Activated B cell treated with CpG ODN at 0.5 μM for 24 hours (primary cell): ENCODE measurements around the gene KRTAP27-1. TPM values are rescaled to one million over a fixed set of nuclear protein-coding genes. Genes with fewer than 3 reads are reported as not detected.

Experiments
- ATAC-seq: fragments of 200-7000 bp; cut with Tn5 transposase; one replicate; pipeline ENCODE4 v1.10.0; 2021; ENCODE audit warnings: low read depth, mild to moderate bottlenecking, moderate library complexity
- CTCF ChIA-PET: fragments of 350-600 bp; sonication (Branson Sonifier 250); formaldehyde crosslinking; loops from one replicate; lab custom pipeline; 2021; ENCODE audit warnings: antibody characterized with exemption; lab: Charles Lee
- POLR2A ChIA-PET: fragments of 350-600 bp; sonication (Branson Sonifier 250); formaldehyde crosslinking; loops from one replicate; lab custom pipeline; 2021; ENCODE audit warnings: antibody characterized with exemption; lab: Charles Lee
- DNase-seq: peaks from one replicate; pipeline ENCODE4 v3.0.0; 2022
- H3K27ac Mint-ChIP-seq: one replicate; pipeline ENCODE4 v1.8.0; 2020; ENCODE audit warnings: mixed read lengths
- H3K27me3 Mint-ChIP-seq: one replicate; pipeline ENCODE4 v1.8.0; 2021; ENCODE audit warnings: mixed read lengths
- H3K36me3 Mint-ChIP-seq: one replicate; pipeline ENCODE4 v1.8.0; 2021; ENCODE audit warnings: low read depth, mixed read lengths
- H3K4me1 Mint-ChIP-seq: one replicate; pipeline ENCODE4 v1.8.0; 2021; ENCODE audit warnings: mixed read lengths
- H3K4me3 Mint-ChIP-seq: one replicate; pipeline ENCODE4 v1.8.0; 2020; ENCODE audit warnings: mild to moderate bottlenecking, mixed read lengths
- H3K9me3 Mint-ChIP-seq: one replicate; pipeline ENCODE4 v1.8.0; 2020; ENCODE audit warnings: mixed read lengths
- CTCF ChIP-seq: fragments of 200-600 bp; IDR thresholded peaks from one replicate; pipeline ENCODE4 v1.8.0; 2022; ENCODE audit warnings: antibody characterized with exemption, mild to moderate bottlenecking
- intact Hi-C: fragments of 100-400 bp; cut with micrococcal nuclease; formaldehyde crosslinking; loops from one replicate; pipeline ENCODE4 v1.15.1; 2024
- total RNA-seq: library from RNA; stranded (reverse); gene quantifications from 2 replicates; pipeline ENCODE4 v1.2.3, GENCODE V29; 2022

The KRTAP27-1 gene
- total RNA-seq, 1 donor from 2014 or later = not detected

GRCh38 chr21:30351534-30351933 lies 14.0 kb upstream of the KRTAP27-1 start:
- Mint-ChIP-seq H3K4me1 (no peaks in the 10 kb centered on the region), H3K4me3 (no peak overlapping the region), H3K27ac (no peak overlapping the region), H3K27me3 (no peaks in the 10 kb centered on the region), H3K9me3 (peaks cover 6% of the 10 kb centered on the region), H3K36me3 (no peaks in the 10 kb centered on the region)
- no peak for ATAC-seq
- TF ChIP-seq CTCF = no peak
- CTCF ChIA-PET = no interaction called here
- POLR2A ChIA-PET = no interaction called here
- intact Hi-C loops = no loop called here
- DNase-seq = no peak

GRCh38 chr21:30349572-30349971 lies 12.1 kb upstream of the KRTAP27-1 start:
- H3K4me3 Mint-ChIP-seq = no peak overlapping the region
- ChIA-PET CTCF (no interaction called here), POLR2A (no interaction called here)
- DNase-seq (no peak), ATAC-seq (no peak)
- no peaks in the 10 kb centered on the region for H3K27me3 Mint-ChIP-seq
- no peak overlapping the region for H3K27ac Mint-ChIP-seq
- no peak for TF ChIP-seq CTCF
- H3K9me3 Mint-ChIP-seq = peaks cover 6% of the 10 kb centered on the region
- intact Hi-C loops = no loop called here
- no peaks in the 10 kb centered on the region for H3K4me1 Mint-ChIP-seq
- H3K36me3 Mint-ChIP-seq = no peaks in the 10 kb centered on the region

GRCh38 chr21:30348506-30348905 lies 11.0 kb upstream of the KRTAP27-1 start, which contains the start of gene KRTAP23-1:
Gene KRTAP23-1 (minus strand): TSS chr21:30348606. CDS start chr21:30348606, 0 bp downstream.
- peaks cover 6% of the 10 kb centered on the region for H3K9me3 Mint-ChIP-seq
- H3K36me3 Mint-ChIP-seq = no peaks in the 10 kb centered on the region
- H3K4me3 Mint-ChIP-seq = no peak within 1 kb of the TSS
- no peak within 1 kb of the TSS for H3K27ac Mint-ChIP-seq
- H3K4me1 Mint-ChIP-seq = no peaks in the 10 kb centered on the region
- TF ChIP-seq CTCF = no peak
- ChIA-PET POLR2A (no interaction called here), CTCF (no interaction called here)
- ATAC-seq = no peak
- H3K27me3 Mint-ChIP-seq = no peaks in the 10 kb centered on the region
- DNase-seq = no peak
- intact Hi-C loops = no loop called here

GRCh38 chr21:30345014-30345413 lies 7.5 kb upstream of the KRTAP27-1 start:
- H3K27me3 Mint-ChIP-seq = no peaks in the 10 kb centered on the region
- H3K27ac Mint-ChIP-seq = no peak overlapping the region
- DNase-seq (no peak), ATAC-seq (no peak)
- no peak overlapping the region for H3K4me3 Mint-ChIP-seq
- ChIA-PET POLR2A (no interaction called here), CTCF (no interaction called here)
- peaks cover 1% of the 10 kb centered on the region for H3K9me3 Mint-ChIP-seq
- no peak for TF ChIP-seq CTCF
- H3K36me3 Mint-ChIP-seq = no peaks in the 10 kb centered on the region
- intact Hi-C loops = no loop called here
- H3K4me1 Mint-ChIP-seq = no peaks in the 10 kb centered on the region

- ATAC-seq (no peak), DNase-seq (no peak)
- intact Hi-C loops = loop anchor here (5.0 kb wide), 1 partner anchor 1261 kb away; no protein-coding TSS in a partner anchor
- Mint-ChIP-seq H3K36me3 (no peaks in the 10 kb centered on the region), H3K4me3 (no peak overlapping the region), H3K27ac (no peak overlapping the region), H3K27me3 (no peaks in the 10 kb centered on the region), H3K4me1 (no peaks in the 10 kb centered on the region), H3K9me3 (no peaks in the 10 kb centered on the region)
- POLR2A ChIA-PET = no interaction called here
- CTCF ChIA-PET = interaction anchor here (1.6 kb wide), 1 partner anchor 746 kb away, joined by 4 read pairs; no protein-coding TSS in a partner anchor
- TF ChIP-seq CTCF = no peak
Measured at GRCh38 chr21:30340714-30341573, 3.5 kb upstream of the KRTAP27-1 start.
